Mucosa of gallbladder (tissue), 1 donor: ENCODE data around the gene SGMS1. TPM values are rescaled to one million over a fixed set of nuclear protein-coding genes. Genes with fewer than 3 reads are reported as not detected.
"Not testable (repeated sequence)": the region's sequence is repeated elsewhere in the genome, so short reads cannot be mapped to it uniquely, and the experiment has no call there.

Experiments
- DNase-seq: peaks from one replicate; pipeline ENCODE4 v3.0.0-alpha.2; 2020; ENCODE audit warnings: low spot score
- total RNA-seq: library from RNA; stranded (reverse); gene quantifications from one replicate; pipeline ENCODE4 v1.2.1, GENCODE V29; 2021
- donor health status: DM: no; HTN: no; CAD: no.

Gene SGMS1
- 36.9 TPM for total RNA-seq

GRCh38 chr10:50623663-50624412 lies at the start of gene SGMS1:
Gene SGMS1 (minus strand): TSS chr10:50623956. CDS start chr10:50344114, 279,842 bp downstream.
- peak; percentile 87 for DNase-seq

- not testable (repeated sequence) for DNase-seq
Observed at GRCh38 chr10:50672152-50672551, 48.4 kb upstream of the SGMS1 start.

- not testable (repeated sequence) for DNase-seq
Observed at GRCh38 chr10:50671645-50672044, 47.9 kb upstream of the SGMS1 start.

GRCh38 chr10:50669957-50670356 lies 46.2 kb upstream of the SGMS1 start:
- not testable (repeated sequence) for DNase-seq

- DNase-seq = not testable (repeated sequence)
Observed at GRCh38 chr10:50667353-50667752, 43.6 kb upstream of the SGMS1 start.

GRCh38 chr10:50662420-50662819 lies 38.7 kb upstream of the SGMS1 start:
- DNase-seq = not testable (repeated sequence)

GRCh38 chr10:50661563-50661962 lies 37.8 kb upstream of the SGMS1 start:
- not testable (repeated sequence) for DNase-seq

- DNase-seq = peak; percentile 46
Observed at GRCh38 chr10:50659865-50660730, 36.3 kb upstream of the SGMS1 start.

GRCh38 chr10:50659016-50659864 lies 35.5 kb upstream of the SGMS1 start:
- DNase-seq = not testable (repeated sequence)

- no peak for DNase-seq
Observed at GRCh38 chr10:50658165-50658564, 34.4 kb upstream of the SGMS1 start.

GRCh38 chr10:50653758-50654157 lies 30.0 kb upstream of the SGMS1 start:
- no peak for DNase-seq

GRCh38 chr10:50653142-50653541 lies 29.4 kb upstream of the SGMS1 start:
- DNase-seq = no peak

- DNase-seq = no peak
Observed at GRCh38 chr10:50651808-50652207, 28.1 kb upstream of the SGMS1 start.

- DNase-seq = no peak
Observed at GRCh38 chr10:50650481-50650880, 26.7 kb upstream of the SGMS1 start.

GRCh38 chr10:50648935-50649227 lies 25.1 kb upstream of the SGMS1 start:
- no peak for DNase-seq

GRCh38 chr10:50648089-50648934 lies 24.6 kb upstream of the SGMS1 start:
- no peak for DNase-seq

- not testable (repeated sequence) for DNase-seq
Observed at GRCh38 chr10:50647350-50647749, 23.6 kb upstream of the SGMS1 start.

- no peak for DNase-seq
Observed at GRCh38 chr10:50645236-50645635, 21.5 kb upstream of the SGMS1 start.

GRCh38 chr10:50641626-50642025 lies 17.9 kb upstream of the SGMS1 start:
- DNase-seq = no peak

GRCh38 chr10:50640238-50640637 lies 16.5 kb upstream of the SGMS1 start:
- DNase-seq = no peak
